CD4-positive, alpha-beta T cell treated with Interleukin-21 for 1 hour (primary cell): Measurements from ENCODE around the gene SLC12A2.

Experiments used
- DNase-seq: peaks from one replicate; pipeline ENCODE4 v3.0.0-alpha.2; 2020

SLC12A2 gene

GRCh38 chr5:128234928-128235641 is 151.5 kb downstream of the SLC12A2 start:
- DNase-seq, result no peak

GRCh38 chr5:128236334-128236733 is 152.8 kb downstream of the SLC12A2 start:
- no peak for DNase-seq

- no peak for DNase-seq
These were observed 153.4 kb downstream of the SLC12A2 start for GRCh38 chr5:128237000-128237399.

DNA sequence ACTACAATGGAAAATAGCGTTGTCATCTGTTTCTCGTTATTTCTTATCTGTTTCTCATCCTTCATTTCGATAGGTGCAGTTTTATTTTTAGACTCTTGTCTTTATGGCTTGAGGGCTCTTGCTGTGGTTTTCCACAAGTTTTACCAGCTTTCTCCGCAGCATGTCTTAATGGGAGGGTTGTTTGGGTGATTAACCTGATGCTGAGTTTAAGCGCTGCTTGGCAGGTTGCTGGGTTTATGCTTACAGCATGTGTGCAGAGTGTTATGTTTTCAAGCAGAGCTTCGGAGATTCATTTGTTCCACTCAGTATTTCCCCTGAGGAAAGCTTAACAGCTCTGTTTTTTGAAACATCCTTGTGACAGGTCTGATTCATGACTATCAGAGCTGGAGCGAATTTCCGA is 154.0 kb downstream of the SLC12A2 start:
- DNase-seq, result no peak
